ENCODE data around the gene MPZL2.

Gene MPZL2

GRCh38 chr11:118294053-118294452 is 30.0 kb upstream of the MPZL2 start:
- Mint-ChIP-seq H3K36me3 (ENCODE audit: low read depth) (no peaks in the 10 kb centered on the region), H3K4me1 (ENCODE audit: low read depth) (peaks cover 22% of the 10 kb centered on the region), H3K4me3 (no peak overlapping the region), H3K9me3 (peaks cover 3% of the 10 kb centered on the region), H3K27me3 (no peaks in the 10 kb centered on the region), H3K27ac (no peak overlapping the region)

GRCh38 chr11:118291477-118292135 is 27.5 kb upstream of the MPZL2 start:
- Mint-ChIP-seq H3K9me3 (peaks cover 3% of the 10 kb centered on the region), H3K27ac (no peak overlapping the region), H3K27me3 (no peaks in the 10 kb centered on the region), H3K4me3 (no peak overlapping the region), H3K4me1 (ENCODE audit: low read depth) (peaks cover 30% of the 10 kb centered on the region), H3K36me3 (ENCODE audit: low read depth) (no peaks in the 10 kb centered on the region)

GRCh38 chr11:118290923-118291322 is 26.8 kb upstream of the MPZL2 start:
- H3K4me3 Mint-ChIP-seq, result no peak overlapping the region
- H3K9me3 Mint-ChIP-seq, result peaks cover 3% of the 10 kb centered on the region
- no peaks in the 10 kb centered on the region for H3K27me3 Mint-ChIP-seq
- H3K4me1 Mint-ChIP-seq (ENCODE audit: low read depth), result peaks cover 30% of the 10 kb centered on the region
- no peak overlapping the region for H3K27ac Mint-ChIP-seq
- no peaks in the 10 kb centered on the region for H3K36me3 Mint-ChIP-seq (ENCODE audit: low read depth)

GRCh38 chr11:118289401-118289800 is 25.3 kb upstream of the MPZL2 start:
- no peak overlapping the region for H3K4me3 Mint-ChIP-seq
- no peak overlapping the region for H3K27ac Mint-ChIP-seq
- peaks cover 27% of the 10 kb centered on the region for H3K4me1 Mint-ChIP-seq (ENCODE audit: low read depth)
- H3K27me3 Mint-ChIP-seq, result no peaks in the 10 kb centered on the region
- H3K36me3 Mint-ChIP-seq (ENCODE audit: low read depth), result no peaks in the 10 kb centered on the region
- peaks cover 3% of the 10 kb centered on the region for H3K9me3 Mint-ChIP-seq

- no peaks in the 10 kb centered on the region for H3K36me3 Mint-ChIP-seq (ENCODE audit: low read depth)
- peaks cover 30% of the 10 kb centered on the region for H3K4me1 Mint-ChIP-seq (ENCODE audit: low read depth)
- H3K27ac Mint-ChIP-seq, result no peak overlapping the region
Measured at GRCh38 chr11:118287006-118287405, 22.9 kb upstream of the MPZL2 start.

GRCh38 chr11:118286545-118286944 is 22.4 kb upstream of the MPZL2 start:
- H3K27ac Mint-ChIP-seq, result no peak overlapping the region
- no peaks in the 10 kb centered on the region for H3K36me3 Mint-ChIP-seq (ENCODE audit: low read depth)
- H3K4me3 Mint-ChIP-seq, result no peak overlapping the region
- no peaks in the 10 kb centered on the region for H3K27me3 Mint-ChIP-seq
- peaks cover 32% of the 10 kb centered on the region for H3K4me1 Mint-ChIP-seq (ENCODE audit: low read depth)
- H3K9me3 Mint-ChIP-seq, result peaks cover 3% of the 10 kb centered on the region

More at GRCh38 chr11:118287006-118287405, 22.9 kb upstream of the MPZL2 start:
- Mint-ChIP-seq H3K4me3 (no peak overlapping the region), H3K27me3 (no peaks in the 10 kb centered on the region), H3K9me3 (peaks cover 3% of the 10 kb centered on the region)

GRCh38 chr11:118283756-118284350 is 19.8 kb upstream of the MPZL2 start:
- Mint-ChIP-seq H3K27ac (peak overlapping the region; percentile 4), H3K36me3 (ENCODE audit: low read depth) (no peaks in the 10 kb centered on the region), H3K27me3 (no peaks in the 10 kb centered on the region), H3K4me1 (ENCODE audit: low read depth) (peaks cover 36% of the 10 kb centered on the region), H3K9me3 (no peaks in the 10 kb centered on the region), H3K4me3 (no peak overlapping the region)

GRCh38 chr11:118283037-118283636 is 19.0 kb upstream of the MPZL2 start:
- Mint-ChIP-seq H3K9me3 (no peaks in the 10 kb centered on the region), H3K27me3 (no peaks in the 10 kb centered on the region), H3K4me3 (no peak overlapping the region), H3K4me1 (ENCODE audit: low read depth) (peaks cover 36% of the 10 kb centered on the region), H3K36me3 (ENCODE audit: low read depth) (no peaks in the 10 kb centered on the region), H3K27ac (no peak overlapping the region)

- H3K36me3 Mint-ChIP-seq (ENCODE audit: low read depth), result no peaks in the 10 kb centered on the region
- H3K27ac Mint-ChIP-seq, result no peak overlapping the region
- no peaks in the 10 kb centered on the region for H3K27me3 Mint-ChIP-seq
- no peak overlapping the region for H3K4me3 Mint-ChIP-seq
- peaks cover 37% of the 10 kb centered on the region for H3K4me1 Mint-ChIP-seq (ENCODE audit: low read depth)
- no peaks in the 10 kb centered on the region for H3K9me3 Mint-ChIP-seq
Measured at GRCh38 chr11:118282606-118283005, 18.5 kb upstream of the MPZL2 start.

GRCh38 chr11:118281284-118281683 is 17.2 kb upstream of the MPZL2 start:
- H3K27ac Mint-ChIP-seq, result peak overlapping the region; percentile 39
- H3K36me3 Mint-ChIP-seq (ENCODE audit: low read depth), result no peaks in the 10 kb centered on the region
- no peaks in the 10 kb centered on the region for H3K9me3 Mint-ChIP-seq
- H3K4me3 Mint-ChIP-seq, result no peak overlapping the region
- peaks cover 39% of the 10 kb centered on the region for H3K4me1 Mint-ChIP-seq (ENCODE audit: low read depth)
- H3K27me3 Mint-ChIP-seq, result no peaks in the 10 kb centered on the region

GRCh38 chr11:118277312-118277711 is 13.2 kb upstream of the MPZL2 start:
- Mint-ChIP-seq H3K27ac (peak overlapping the region; percentile 27), H3K4me3 (no peak overlapping the region), H3K36me3 (ENCODE audit: low read depth) (no peaks in the 10 kb centered on the region), H3K4me1 (ENCODE audit: low read depth) (peaks cover 53% of the 10 kb centered on the region), H3K9me3 (no peaks in the 10 kb centered on the region), H3K27me3 (no peaks in the 10 kb centered on the region)

GRCh38 chr11:118276422-118276821 is 12.3 kb upstream of the MPZL2 start:
- Mint-ChIP-seq H3K4me1 (ENCODE audit: low read depth) (peaks cover 50% of the 10 kb centered on the region), H3K27me3 (peaks cover 6% of the 10 kb centered on the region), H3K36me3 (ENCODE audit: low read depth) (no peaks in the 10 kb centered on the region), H3K9me3 (no peaks in the 10 kb centered on the region), H3K4me3 (no peak overlapping the region), H3K27ac (peak overlapping the region; percentile 66)

- Mint-ChIP-seq H3K27me3 (peaks cover 6% of the 10 kb centered on the region), H3K9me3 (no peaks in the 10 kb centered on the region), H3K4me1 (ENCODE audit: low read depth) (peaks cover 40% of the 10 kb centered on the region), H3K4me3 (no peak overlapping the region), H3K27ac (peak overlapping the region; percentile 43), H3K36me3 (ENCODE audit: low read depth) (no peaks in the 10 kb centered on the region)
Measured at GRCh38 chr11:118275176-118275575, 11.1 kb upstream of the MPZL2 start.

- H3K36me3 Mint-ChIP-seq (ENCODE audit: low read depth), result no peaks in the 10 kb centered on the region
Measured at GRCh38 chr11:118274186-118274585, 10.1 kb upstream of the MPZL2 start.

GRCh38 chr11:118272001-118272400 is 7.9 kb upstream of the MPZL2 start:
- H3K4me1 Mint-ChIP-seq (ENCODE audit: low read depth), result peaks cover 31% of the 10 kb centered on the region
- H3K36me3 Mint-ChIP-seq (ENCODE audit: low read depth), result no peaks in the 10 kb centered on the region
- no peaks in the 10 kb centered on the region for H3K9me3 Mint-ChIP-seq
- H3K27ac Mint-ChIP-seq, result no peak overlapping the region
- no peak overlapping the region for H3K4me3 Mint-ChIP-seq
- peaks cover 6% of the 10 kb centered on the region for H3K27me3 Mint-ChIP-seq

More at GRCh38 chr11:118274186-118274585, 10.1 kb upstream of the MPZL2 start:
- Mint-ChIP-seq H3K27me3 (peaks cover 6% of the 10 kb centered on the region), H3K4me3 (no peak overlapping the region), H3K9me3 (no peaks in the 10 kb centered on the region), H3K27ac (peak overlapping the region; percentile 5), H3K4me1 (ENCODE audit: low read depth) (peaks cover 38% of the 10 kb centered on the region)

Measured in stimulated activated naive CD8-positive, alpha-beta T cell treated with anti-CD3 and anti-CD28 coated beads, Interleukin-15, Interleukin-2, amounts not matched to agents 100 ng/mL and 50 ng/mL, for 24 hours (primary cell).